CD14-positive monocyte (primary cell): ENCODE measurements around the gene DHX57. TPM values are rescaled to one million over a fixed set of nuclear protein-coding genes. Genes with fewer than 3 reads are reported as not detected.

Source experiments
- DNase-seq, 3 donors: peaks; one replicate each; pipeline ENCODE4 v3.0.0-alpha.2; 2011 to 2022
- H2AFZ ChIP-seq: 2 replicates; pipeline ENCODE4 v1.6.0; 2012; ENCODE audit warnings: mild to moderate bottlenecking, low read depth, low read length, inconsistent platforms; ENCODE audit not compliant: insufficient read depth, poor library complexity, severe bottlenecking
- H3K27ac ChIP-seq, 2 donors: 1 replicate in 1 of 2; 2 replicates in 1 of 2; pipeline ENCODE4 v1.5.1; 2012 to 2013; ENCODE audit warnings: low read length in 2 of 2, control low read depth in 1 of 2, inconsistent platforms in 1 of 2, low read depth in 1 of 2, mild to moderate bottlenecking in 1 of 2
- H3K27me3 ChIP-seq, 2 donors: one replicate each; pipeline versions ENCODE4 v1.6.0 to v1.6.1; 2011 to 2013; ENCODE audit warnings: low read length in 2 of 2; ENCODE audit not compliant: control insufficient read depth in 2 of 2, insufficient read depth in 2 of 2
- H3K36me3 ChIP-seq, 2 donors: replicated peaks in 1 of 2; 1 replicate in 1 of 2; 2 replicates in 1 of 2; pipeline versions ENCODE4 v1.5.1 to v1.6.1; 2012 to 2013; ENCODE audit warnings: low read length in 2 of 2, control low read depth in 1 of 2, inconsistent platforms in 1 of 2, mild to moderate bottlenecking in 1 of 2; ENCODE audit not compliant: insufficient read depth in 2 of 2, control insufficient read depth in 1 of 2
- H3K4me1 ChIP-seq, 2 donors: 1 replicate in 1 of 2; 2 replicates in 1 of 2; pipeline versions ENCODE4 v1.5.1 to v1.6.1; 2012 to 2013; ENCODE audit warnings: low read length in 2 of 2, control low read depth in 1 of 2, inconsistent platforms in 1 of 2, mild to moderate bottlenecking in 1 of 2, moderate library complexity in 1 of 2; ENCODE audit not compliant: insufficient read depth in 2 of 2, control insufficient read depth in 1 of 2
- H3K4me2 ChIP-seq: replicated peaks from 2 replicates; pipeline ENCODE3; 2012; ENCODE audit warnings: low read length, moderate library complexity, mild to moderate bottlenecking; ENCODE audit not compliant: poor library complexity, severe bottlenecking; ENCODE audit errors: extremely low read depth
- H3K4me3 ChIP-seq, 3 experiments: fragments of 200-600 bp in 1 of 3; sonication (generic) in 1 of 3; replicated peaks in 1 of 3; 1 replicate in 2 of 3; 2 replicates in 1 of 3; pipeline ENCODE4 v1.5.1; 2011 to 2013; ENCODE audit warnings: low read length in 3 of 3, mild to moderate bottlenecking in 3 of 3, control low read depth in 2 of 3, low read depth in 2 of 3, inconsistent platforms in 1 of 3, moderate library complexity in 1 of 3
- H3K79me2 ChIP-seq: 2 replicates; pipeline ENCODE4 v1.6.0; 2012; ENCODE audit warnings: mild to moderate bottlenecking, control low read depth, inconsistent platforms, low read length, moderate library complexity; ENCODE audit not compliant: insufficient read depth
- H3K9ac ChIP-seq: 2 replicates; pipeline ENCODE4 v1.6.0; 2017; ENCODE audit warnings: low read length, mild to moderate bottlenecking; ENCODE audit not compliant: insufficient read depth, poor library complexity, severe bottlenecking
- H3K9me3 ChIP-seq, 2 donors: replicated peaks in 1 of 2; 1 replicate in 1 of 2; 2 replicates in 1 of 2; pipeline versions ENCODE4 v1.5.1 to v1.6.1; 2012 to 2013; ENCODE audit warnings: low read length in 2 of 2, control low read depth in 1 of 2; ENCODE audit not compliant: control insufficient read depth in 1 of 2, insufficient read depth in 1 of 2
- H4K20me1 ChIP-seq: 2 replicates; pipeline ENCODE4 v1.6.0; 2012; ENCODE audit warnings: mild to moderate bottlenecking, low read length, control low read depth, moderate library complexity; ENCODE audit not compliant: insufficient read depth
- H3K27ac Mint-ChIP-seq, 7 donors: one replicate each; pipeline ENCODE4 v1.8.0; 2020; ENCODE audit warnings: mild to moderate bottlenecking in 7 of 7, mixed read lengths in 7 of 7, moderate library complexity in 6 of 7, inconsistent platforms in 2 of 7
- H3K27me3 Mint-ChIP-seq, 3 donors: one replicate each; pipeline ENCODE4 v1.8.0; 2021 to 2022; ENCODE audit warnings: low read depth in 3 of 3, mild to moderate bottlenecking in 3 of 3, mixed read lengths in 3 of 3, moderate library complexity in 3 of 3, inconsistent platforms in 1 of 3
- H3K36me3 Mint-ChIP-seq, 2 donors: one replicate each; pipeline ENCODE4 v1.8.0; 2020; ENCODE audit warnings: mixed read lengths in 2 of 2, inconsistent platforms in 1 of 2, mild to moderate bottlenecking in 1 of 2
- H3K4me1 Mint-ChIP-seq: one replicate; pipeline ENCODE4 v1.8.0; 2020; ENCODE audit warnings: mild to moderate bottlenecking, mixed read lengths
- H3K4me3 Mint-ChIP-seq, 2 donors: one replicate each; pipeline ENCODE4 v1.8.0; 2020; ENCODE audit warnings: mild to moderate bottlenecking in 2 of 2, mixed read lengths in 2 of 2, moderate library complexity in 1 of 2
- H3K9me3 Mint-ChIP-seq, 7 donors: one replicate each; pipeline ENCODE4 v1.8.0; 2020 to 2022; ENCODE audit warnings: mixed read lengths in 7 of 7, mild to moderate bottlenecking in 6 of 7, moderate library complexity in 6 of 7, inconsistent platforms in 2 of 7
- WGBS: methylation state at CpG from one replicate; pipeline ENCODE4 v1.1.5; 2013; ENCODE audit warnings: missing lambda C conversion rate; ENCODE audit not compliant: insufficient coverage; 5-methylcytosine and 5-hydroxymethylcytosine counted together
- intact Hi-C, 2 donors: fragments of 100-400 bp; cut with micrococcal nuclease; formaldehyde crosslinking; loops; one replicate each; pipeline versions ENCODE4 v1.15.0 to v1.15.1; 2023
- polyA plus RNA-seq, 3 donors: library from polyadenylated mRNA; depleted of rRNA in 1 of 3; unstranded in 2 of 3; stranded (reverse) in 1 of 3; fragments of 300-500 nt in 2 of 3; fragments of >200 nt in 1 of 3; fragmentation: Illumina TruSeq in 2 of 3; gene quantifications; 1 replicate in 2 of 3; 2 replicates in 1 of 3; pipeline ENCODE4 v1.2.3, GENCODE V29; 2012 to 2021
- TF ChIP-seq, protein P1 (sequence below): fragments of 200-600 bp; IDR thresholded peaks from one replicate; pipeline ENCODE4 v1.8.0; 2022; ENCODE audit warnings: antibody characterized with exemption, mild to moderate bottlenecking

DHX57 gene
- polyA plus RNA-seq, 3 donors: 7.7 to 13.4 (median 12.9) TPM

DNA sequence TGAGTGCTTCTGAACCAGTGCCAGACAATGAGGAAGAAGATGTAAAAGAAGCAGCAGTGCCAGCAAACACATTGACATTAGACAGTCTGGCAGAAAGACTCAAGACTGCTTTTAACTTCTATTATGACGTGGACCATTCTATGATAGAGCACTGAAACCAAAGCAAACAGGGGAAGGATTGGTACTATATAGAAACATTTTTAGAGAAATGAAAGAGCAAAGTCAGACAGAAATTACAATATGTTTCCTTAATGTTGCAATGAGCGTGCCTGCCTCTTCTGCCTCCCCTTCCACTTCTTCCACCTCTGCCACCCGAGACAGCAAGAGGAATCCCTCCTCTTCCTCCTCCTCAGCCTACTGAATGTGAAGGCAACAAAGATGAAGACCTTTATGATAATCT is 39.7 kb downstream of the DHX57 start:
- peak overlapping the region; percentile 84 to 92 for H3K27ac ChIP-seq
- H3K9me3 ChIP-seq: no peaks in the 10 kb centered on the region
- TF ChIP-seq, protein P1, sequence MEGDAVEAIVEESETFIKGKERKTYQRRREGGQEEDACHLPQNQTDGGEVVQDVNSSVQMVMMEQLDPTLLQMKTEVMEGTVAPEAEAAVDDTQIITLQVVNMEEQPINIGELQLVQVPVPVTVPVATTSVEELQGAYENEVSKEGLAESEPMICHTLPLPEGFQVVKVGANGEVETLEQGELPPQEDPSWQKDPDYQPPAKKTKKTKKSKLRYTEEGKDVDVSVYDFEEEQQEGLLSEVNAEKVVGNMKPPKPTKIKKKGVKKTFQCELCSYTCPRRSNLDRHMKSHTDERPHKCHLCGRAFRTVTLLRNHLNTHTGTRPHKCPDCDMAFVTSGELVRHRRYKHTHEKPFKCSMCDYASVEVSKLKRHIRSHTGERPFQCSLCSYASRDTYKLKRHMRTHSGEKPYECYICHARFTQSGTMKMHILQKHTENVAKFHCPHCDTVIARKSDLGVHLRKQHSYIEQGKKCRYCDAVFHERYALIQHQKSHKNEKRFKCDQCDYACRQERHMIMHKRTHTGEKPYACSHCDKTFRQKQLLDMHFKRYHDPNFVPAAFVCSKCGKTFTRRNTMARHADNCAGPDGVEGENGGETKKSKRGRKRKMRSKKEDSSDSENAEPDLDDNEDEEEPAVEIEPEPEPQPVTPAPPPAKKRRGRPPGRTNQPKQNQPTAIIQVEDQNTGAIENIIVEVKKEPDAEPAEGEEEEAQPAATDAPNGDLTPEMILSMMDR: no peak
- no peak overlapping the region for H2AFZ ChIP-seq
- H3K4me2 ChIP-seq: peak overlapping the region; percentile 14
- peaks cover 91 to 92% of the 10 kb centered on the region in 2 donors for H3K4me1 ChIP-seq
- Mint-ChIP-seq H3K36me3 (peaks cover 9 to 29% of the 10 kb centered on the region in 2 donors), H3K9me3 (peaks cover 0 to 4% (median 0%) of the 10 kb centered on the region in 7 donors), H3K27me3 (no peaks in the 10 kb centered on the region), H3K27ac (peak overlapping the region; percentile 93 to 98 (median 95)), H3K4me3 (peak overlapping the region in 1 of 2 donors; percentile 51), H3K4me1 (peaks cover 62% of the 10 kb centered on the region)
- H3K27me3 ChIP-seq: no peaks in the 10 kb centered on the region
- H3K36me3 ChIP-seq: peaks cover 0 to 11% of the 10 kb centered on the region in 2 donors
- peak overlapping the region; percentile 16 for H3K9ac ChIP-seq
- WGBS: 0% methylated on average over 1 of the region's 3 CpGs
- H3K79me2 ChIP-seq: no peaks in the 10 kb centered on the region
- intact Hi-C loops: no loop called here
- peak overlapping the region in 1 of 3 experiments; percentile 15 for H3K4me3 ChIP-seq
- H4K20me1 ChIP-seq: no peaks in the 10 kb centered on the region
- peak; percentile 82 to 97 (median 90) for DNase-seq

DNA sequence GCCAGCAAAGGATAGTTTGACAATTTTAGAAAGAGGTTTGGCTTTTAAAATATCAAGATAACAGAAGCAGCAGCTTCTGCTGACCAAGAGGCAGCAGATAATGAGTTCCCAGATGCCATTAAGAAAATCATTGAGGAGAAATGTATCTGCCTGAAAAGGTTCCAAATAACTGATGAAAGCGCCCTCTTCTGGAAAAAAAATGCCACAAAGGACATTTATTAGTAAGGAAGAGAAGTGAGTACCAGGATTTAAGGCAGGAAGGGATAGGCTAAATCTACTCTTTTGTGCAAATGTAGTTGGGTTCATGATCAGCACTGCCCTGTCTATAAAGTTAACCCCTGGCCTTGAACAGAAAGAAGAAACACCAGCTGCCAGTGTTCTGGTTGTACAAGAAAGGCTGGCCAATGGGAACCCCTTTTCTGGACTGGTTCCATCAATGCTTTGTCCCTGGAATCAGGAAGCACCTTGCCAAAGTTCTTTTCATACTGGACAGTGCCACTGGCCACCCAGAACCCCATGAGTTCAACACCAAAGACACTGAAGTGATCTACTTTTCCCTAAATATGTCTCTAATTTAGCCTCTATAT is 40.6 kb downstream of the DHX57 start:
- TF ChIP-seq, protein P1: peak; percentile 57
- Histone ChIP-seq H3K9me3 (no peaks in the 10 kb centered on the region), H3K4me3 (peak overlapping the region in 1 of 3 experiments; percentile 15), H3K36me3 (peaks cover 0 to 11% of the 10 kb centered on the region in 2 donors), H2AFZ (peak overlapping the region; percentile 21), H3K27ac (peak overlapping the region; percentile 84 to 92), H3K27me3 (no peaks in the 10 kb centered on the region), H3K4me1 (peaks cover 94 to 96% of the 10 kb centered on the region in 2 donors), H3K9ac (peak overlapping the region; percentile 16), H3K79me2 (no peaks in the 10 kb centered on the region), H3K4me2 (peak overlapping the region; percentile 14), H4K20me1 (no peaks in the 10 kb centered on the region)
- H3K4me3 Mint-ChIP-seq: no peak overlapping the region
- H3K9me3 Mint-ChIP-seq: peaks cover 0 to 4% (median 0%) of the 10 kb centered on the region in 7 donors
- peaks cover 69% of the 10 kb centered on the region for H3K4me1 Mint-ChIP-seq
- WGBS: 80% methylated on average over 1 of the region's 1 CpG
- intact Hi-C loops: no loop called here
- peaks cover 6 to 25% of the 10 kb centered on the region in 2 donors for H3K36me3 Mint-ChIP-seq
- no peaks in the 10 kb centered on the region for H3K27me3 Mint-ChIP-seq
- peak in 2 of 3 donors; percentile 23 to 40 for DNase-seq
- peak overlapping the region; percentile 93 to 98 (median 95) for H3K27ac Mint-ChIP-seq
